Measurements from ENCODE around the gene UTP25. TPM values are rescaled to one million over a fixed set of nuclear protein-coding genes. Genes with fewer than 3 reads are reported as not detected.

The UTP25 gene
- total and polyA plus RNA-seq, 2 experiments from 2014 or later, result 3.6 to 8.9 TPM

- peak within 1 kb of the TSS; percentile 95 for H3K4me2 ChIP-seq
- H3F3A ChIP-seq (replicated peaks; ENCODE audit: low read depth), result no peaks in the 10 kb centered on the region
- H3K27ac Mint-ChIP-seq, result peak within 1 kb of the TSS; percentile 98
- ATAC-seq (peak; percentile 95), DNase-seq (ENCODE audit: low spot score) (peak; percentile 98)
- peak; percentile 73 for TF ChIP-seq CREB1 (CRISPR knock-in tag; IDR thresholded peaks at IDR 0.05; ENCODE audit: low read depth)
- peak; percentile 84 for TF ChIP-seq POLR2AphosphoS5 (IDR thresholded peaks at IDR 0.05; ENCODE audit: low read depth)
- no peak for TF ChIP-seq ZNF114 (CRISPR knock-in tag; IDR thresholded peaks at IDR 0.05)
- no peak for TF ChIP-seq ZNF462 (CRISPR knock-in tag; IDR thresholded peaks at IDR 0.05)
- no peaks in the 10 kb centered on the region; the same call in 1 of the 2 replicates for H4K20me1 ChIP-seq (replicated peaks; ENCODE audit: insufficient read depth)
- H3K36me3 Mint-ChIP-seq (ENCODE audit: low read depth), result no peaks in the 10 kb centered on the region
- H3K9me2 ChIP-seq (ENCODE audit: insufficient read depth), result no peaks in the 10 kb centered on the region
- peak within 1 kb of the TSS; percentile 93 for H3K27ac ChIP-seq (ENCODE audit: low read depth)
- H3K4me3 Mint-ChIP-seq, result peak within 1 kb of the TSS; percentile 97
- H3K4me1 Mint-ChIP-seq, result peaks cover 11% of the 10 kb centered on the region
- H2AFZ ChIP-seq, result peak within 1 kb of the TSS; percentile 99
- no peaks in the 10 kb centered on the region for H3K9me3 Mint-ChIP-seq
- no peaks in the 10 kb centered on the region for H3K27me3 ChIP-seq (ENCODE audit: insufficient read depth)
- H3K36me3 ChIP-seq (ENCODE audit: insufficient read depth), result no peaks in the 10 kb centered on the region
- peak within 1 kb of the TSS; percentile 91 for H3K4me3 ChIP-seq
- H3K79me2 ChIP-seq (replicated peaks; ENCODE audit: insufficient read depth), result peaks cover 11% of the 10 kb centered on the region
- H3K27me3 Mint-ChIP-seq (ENCODE audit: insufficient read depth, low read depth, poor library complexity), result peaks cover 3% of the 10 kb centered on the region
- H3K4me1 ChIP-seq (ENCODE audit: insufficient read depth), result peaks cover 9% of the 10 kb centered on the region
Measured at GRCh38 chr1:209805875-209806760, 21.7 kb upstream of the UTP25 start, which contains the start of gene IRF6. Gene IRF6 (minus strand): TSS chr1:209806142. CDS start chr1:209801413, 4,729 bp downstream.

GRCh38 chr1:209807509-209807908 is 20.3 kb upstream of the UTP25 start:
- H3K36me3 Mint-ChIP-seq (ENCODE audit: low read depth), result no peaks in the 10 kb centered on the region
- Histone ChIP-seq H3F3A (replicated peaks; ENCODE audit: low read depth) (no peaks in the 10 kb centered on the region), H3K79me2 (replicated peaks; ENCODE audit: insufficient read depth) (peaks cover 11% of the 10 kb centered on the region), H3K4me3 (no peak overlapping the region), H3K27me3 (ENCODE audit: insufficient read depth) (no peaks in the 10 kb centered on the region), H3K4me1 (ENCODE audit: insufficient read depth) (peaks cover 9% of the 10 kb centered on the region), H3K27ac (ENCODE audit: low read depth) (no peak overlapping the region), H3K4me2 (no peak overlapping the region), H2AFZ (no peak overlapping the region), H3K9me2 (ENCODE audit: insufficient read depth) (no peaks in the 10 kb centered on the region), H4K20me1 (replicated peaks; ENCODE audit: insufficient read depth) (no peaks in the 10 kb centered on the region; the same call in 1 of the 2 replicates), H3K36me3 (ENCODE audit: insufficient read depth) (no peaks in the 10 kb centered on the region)
- DNase-seq (ENCODE audit: low spot score) (no peak), ATAC-seq (no peak)
- peaks cover 3% of the 10 kb centered on the region for H3K27me3 Mint-ChIP-seq (ENCODE audit: insufficient read depth, low read depth, poor library complexity)
- no peak overlapping the region for H3K27ac Mint-ChIP-seq
- H3K4me3 Mint-ChIP-seq, result no peak overlapping the region
- peaks cover 11% of the 10 kb centered on the region for H3K4me1 Mint-ChIP-seq
- H3K9me3 Mint-ChIP-seq, result no peaks in the 10 kb centered on the region
- TF ChIP-seq REST (IDR thresholded peaks at IDR 0.05; ENCODE audit: unreplicated experiment) (no peak), STAT1 (IDR thresholded peaks at IDR 0.05; ENCODE audit: unreplicated experiment) (no peak), CTCF (conservative IDR thresholded peaks at IDR 0.05; ENCODE audit: low read depth in 2 of 2) (no peak), POLR2AphosphoS5 (IDR thresholded peaks at IDR 0.05; ENCODE audit: low read depth) (no peak), ZNF331 (CRISPR knock-in tag; IDR thresholded peaks at IDR 0.05; ENCODE audit: low read depth) (no peak)
